HEK293T (cell line): ENCODE data around the gene PITPNC1.

Experiments used
- BHLHE40 ChIP-seq: fragments of 450-650 bp; IDR thresholded peaks from 2 replicates; pipeline ENCODE4 v1.6.1; 2016; ENCODE audit warnings: mild to moderate bottlenecking, moderate library complexity, borderline replicate concordance
- FOXK2 ChIP-seq: fragments of 450-650 bp; IDR thresholded peaks from 2 replicates; pipeline ENCODE4 v1.6.1; 2016; ENCODE audit warnings: mild to moderate bottlenecking
- FOXM1 ChIP-seq: fragments of 450-650 bp; IDR thresholded peaks from 2 replicates; pipeline ENCODE4 v1.6.1; 2017; ENCODE audit warnings: mild to moderate bottlenecking, borderline replicate concordance
- NFRKB ChIP-seq: fragments of 450-650 bp; IDR thresholded peaks from 2 replicates; pipeline ENCODE4 v1.6.1; 2016; ENCODE audit warnings: mild to moderate bottlenecking, moderate library complexity
- SP1 ChIP-seq: fragments of 450-650 bp; IDR thresholded peaks from 2 replicates; pipeline ENCODE4 v1.6.1; 2017
- SUZ12 ChIP-seq: fragments of 450-650 bp; IDR thresholded peaks from 2 replicates; pipeline ENCODE4 v1.6.1; 2016; ENCODE audit warnings: mild to moderate bottlenecking
- TF ChIP-seq, protein P1 (sequence below): fragments of 450-650 bp; IDR thresholded peaks from 2 replicates; pipeline ENCODE4 v1.6.1; 2016

DNA sequence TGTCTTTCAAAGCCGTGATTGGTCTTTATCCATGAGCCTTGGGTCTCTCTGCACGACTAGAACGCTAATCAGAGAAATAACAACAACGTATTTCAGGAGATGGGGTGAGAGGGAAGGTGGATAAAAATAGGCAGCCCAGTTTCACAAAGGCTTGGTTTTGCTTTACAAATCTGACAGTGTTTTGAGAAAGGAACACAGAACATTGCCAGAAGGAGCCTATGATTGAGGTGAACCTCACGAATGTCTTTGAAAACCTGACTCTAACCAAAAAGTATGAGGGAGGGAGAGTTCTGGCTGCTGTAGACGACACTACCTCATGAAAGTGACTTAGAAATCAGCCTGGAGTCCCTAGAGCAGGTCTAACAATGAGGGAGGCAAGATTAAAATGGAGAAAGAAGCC lies 302.6 kb downstream of the PITPNC1 start:
- TF ChIP-seq NFRKB (no peak), SUZ12 (no peak), BHLHE40 (no peak), FOXM1 (no peak), FOXK2 (no peak), SP1 (no peak)
- TF ChIP-seq, protein P1, sequence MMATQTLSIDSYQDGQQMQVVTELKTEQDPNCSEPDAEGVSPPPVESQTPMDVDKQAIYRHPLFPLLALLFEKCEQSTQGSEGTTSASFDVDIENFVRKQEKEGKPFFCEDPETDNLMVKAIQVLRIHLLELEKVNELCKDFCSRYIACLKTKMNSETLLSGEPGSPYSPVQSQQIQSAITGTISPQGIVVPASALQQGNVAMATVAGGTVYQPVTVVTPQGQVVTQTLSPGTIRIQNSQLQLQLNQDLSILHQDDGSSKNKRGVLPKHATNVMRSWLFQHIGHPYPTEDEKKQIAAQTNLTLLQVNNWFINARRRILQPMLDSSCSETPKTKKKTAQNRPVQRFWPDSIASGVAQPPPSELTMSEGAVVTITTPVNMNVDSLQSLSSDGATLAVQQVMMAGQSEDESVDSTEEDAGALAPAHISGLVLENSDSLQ, result no peak
